GM12865 (cell line): ENCODE measurements around the gene USP6NL.
A peak's percentile ranks its signal among the peaks of the same experiment; 100 is the strongest.

ENCODE experiments used
- DNase-seq: peaks from one replicate; pipeline ENCODE4 v3.0.0; 2010; ENCODE audit warnings: low read depth
- H3K4me3 ChIP-seq: 2 replicates; pipeline ENCODE4 v1.5.1; 2011; ENCODE audit warnings: mild to moderate bottlenecking, low read depth, low read length, control low read depth
- TF ChIP-seq, protein P1 (sequence below): IDR thresholded peaks from 2 replicates; pipeline ENCODE4 v1.5.1; 2011; ENCODE audit warnings: low read length, control low read depth, low read depth, inconsistent platforms; ENCODE audit not compliant: insufficient read depth; ENCODE audit errors: missing control alignments

Gene USP6NL

GRCh38 chr10:11444531-11445228, 166.8 kb downstream of the USP6NL start:
- H3K4me3 ChIP-seq: no peak overlapping the region
- no peak for DNase-seq
- TF ChIP-seq, protein P1, sequence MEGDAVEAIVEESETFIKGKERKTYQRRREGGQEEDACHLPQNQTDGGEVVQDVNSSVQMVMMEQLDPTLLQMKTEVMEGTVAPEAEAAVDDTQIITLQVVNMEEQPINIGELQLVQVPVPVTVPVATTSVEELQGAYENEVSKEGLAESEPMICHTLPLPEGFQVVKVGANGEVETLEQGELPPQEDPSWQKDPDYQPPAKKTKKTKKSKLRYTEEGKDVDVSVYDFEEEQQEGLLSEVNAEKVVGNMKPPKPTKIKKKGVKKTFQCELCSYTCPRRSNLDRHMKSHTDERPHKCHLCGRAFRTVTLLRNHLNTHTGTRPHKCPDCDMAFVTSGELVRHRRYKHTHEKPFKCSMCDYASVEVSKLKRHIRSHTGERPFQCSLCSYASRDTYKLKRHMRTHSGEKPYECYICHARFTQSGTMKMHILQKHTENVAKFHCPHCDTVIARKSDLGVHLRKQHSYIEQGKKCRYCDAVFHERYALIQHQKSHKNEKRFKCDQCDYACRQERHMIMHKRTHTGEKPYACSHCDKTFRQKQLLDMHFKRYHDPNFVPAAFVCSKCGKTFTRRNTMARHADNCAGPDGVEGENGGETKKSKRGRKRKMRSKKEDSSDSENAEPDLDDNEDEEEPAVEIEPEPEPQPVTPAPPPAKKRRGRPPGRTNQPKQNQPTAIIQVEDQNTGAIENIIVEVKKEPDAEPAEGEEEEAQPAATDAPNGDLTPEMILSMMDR: no peak

DNA sequence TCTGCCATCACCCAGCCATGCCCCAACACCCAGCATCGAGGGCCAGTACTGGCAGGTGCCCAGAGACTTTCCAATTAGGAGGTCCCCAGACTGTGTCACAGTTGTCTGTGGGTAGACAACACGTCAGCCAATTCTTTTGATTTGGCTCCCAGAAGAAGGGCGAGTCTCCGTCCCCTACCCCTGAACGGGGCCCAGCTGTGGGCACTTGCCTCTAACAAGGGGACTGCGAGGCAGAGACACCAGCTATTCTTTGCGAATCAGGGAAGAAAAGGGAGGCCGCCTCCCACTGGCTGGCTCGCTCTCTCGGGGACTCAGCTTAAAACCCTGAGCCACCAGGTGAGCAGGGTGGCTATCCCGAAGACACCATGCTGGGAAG, 167.3 kb downstream of the USP6NL start:
- DNase-seq: no peak

DNA sequence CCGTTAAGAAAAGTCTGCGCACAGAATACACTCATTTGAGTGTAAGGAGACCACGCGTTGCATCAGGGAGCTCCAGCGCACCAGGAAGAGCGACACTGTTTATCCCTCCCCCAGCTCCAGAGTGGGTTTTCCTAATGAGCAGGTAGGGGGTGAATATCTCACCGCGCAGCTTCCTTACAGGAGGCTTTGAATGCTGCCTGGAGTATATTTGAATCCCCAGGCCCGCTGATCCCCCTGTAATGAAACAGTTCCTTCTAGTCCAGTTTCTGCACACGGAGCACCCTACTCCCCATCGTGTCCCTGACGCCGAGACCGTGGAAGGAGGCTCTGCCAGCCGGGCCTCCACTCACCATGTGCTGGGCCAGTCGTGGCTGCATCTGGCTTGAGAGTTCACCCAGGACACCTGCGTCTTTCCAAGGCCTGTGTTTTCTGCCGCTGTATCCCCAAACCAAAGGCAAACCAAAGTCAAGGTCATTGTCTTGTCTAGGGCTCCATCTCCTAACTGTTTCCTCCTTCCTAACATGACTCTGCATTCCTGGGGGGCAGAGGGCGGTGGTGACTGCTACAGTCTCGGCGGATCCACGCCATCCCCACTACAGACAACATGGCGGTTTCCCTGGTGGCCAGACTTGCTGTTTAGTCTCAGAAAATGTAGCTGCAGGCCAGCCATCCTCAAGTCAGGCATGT, 167.8 kb downstream of the USP6NL start:
- H3K4me3 ChIP-seq: no peak overlapping the region
- TF ChIP-seq, protein P1: no peak
- DNase-seq: no peak

More for the DNA sequence above, 167.3 kb downstream of the USP6NL start:
- H3K4me3 ChIP-seq: no peak overlapping the region
- TF ChIP-seq, protein P1: no peak

DNA sequence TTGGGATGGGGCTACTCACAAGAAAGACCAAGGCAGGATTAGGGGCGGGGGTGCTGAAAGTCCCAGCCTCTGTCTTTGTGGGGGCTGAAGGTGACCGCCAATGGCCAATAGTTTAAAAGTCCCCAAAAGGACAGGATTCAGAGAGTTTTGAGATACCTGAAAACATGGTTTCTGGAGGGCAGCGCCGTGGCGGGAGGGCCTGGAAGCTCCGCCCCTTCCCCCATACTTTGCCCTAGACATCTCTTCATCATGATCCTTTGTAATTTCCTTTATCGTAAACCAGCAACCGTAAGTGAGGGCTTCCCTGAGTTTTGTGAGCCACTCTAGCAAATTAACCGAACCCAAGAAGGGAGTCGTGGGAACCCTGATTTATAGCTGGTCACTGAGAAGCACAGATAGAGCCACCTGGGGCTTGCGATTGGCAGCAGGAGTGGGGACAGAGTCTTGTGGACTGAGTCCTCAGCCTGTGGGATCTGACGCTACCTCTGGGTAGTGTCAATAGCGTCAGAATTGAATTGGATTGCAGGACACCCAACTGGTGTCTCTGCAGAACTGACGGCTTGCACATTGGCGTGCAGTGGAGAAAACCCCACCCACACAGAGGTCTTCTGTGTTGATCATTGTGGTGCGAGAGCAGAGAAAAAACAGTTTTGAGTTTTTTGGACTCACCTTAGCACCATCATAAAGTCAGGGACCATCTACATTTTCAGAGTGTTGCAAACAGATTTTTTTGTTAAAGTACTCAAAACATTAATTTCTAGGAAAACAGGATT, 169.3 kb downstream of the USP6NL start:
- H3K4me3 ChIP-seq: no peak overlapping the region
- DNase-seq: no peak
- TF ChIP-seq, protein P1: no peak

GRCh38 chr10:11441151-11441535, 170.3 kb downstream of the USP6NL start:
- no peak overlapping the region for H3K4me3 ChIP-seq
- DNase-seq: no peak
- TF ChIP-seq, protein P1: no peak

- H3K4me3 ChIP-seq: peak overlapping the region; percentile 18
- TF ChIP-seq, protein P1: no peak
- peak; percentile 26 for DNase-seq
Observed at GRCh38 chr10:11440250-11441150, 170.9 kb downstream of the USP6NL start.
